ENCODE data around the gene MARK3.

MARK3 gene

GRCh38 chr14:103535891-103536565 lies 150.8 kb downstream of the MARK3 start:
- DNase-seq (ENCODE audit: low read depth in 3 of 3): no peak

- DNase-seq (ENCODE audit: low read depth in 3 of 3): no peak
These were observed 151.5 kb downstream of the MARK3 start for GRCh38 chr14:103536693-103537092.

GRCh38 chr14:103537175-103537990 lies 152.2 kb downstream of the MARK3 start:
- DNase-seq (ENCODE audit: low read depth in 3 of 3): no peak

GRCh38 chr14:103538291-103539055 lies 153.3 kb downstream of the MARK3 start:
- DNase-seq (ENCODE audit: low read depth in 3 of 3): no peak

GRCh38 chr14:103539056-103539825 lies 154.0 kb downstream of the MARK3 start:
- DNase-seq (ENCODE audit: low read depth in 3 of 3): no peak

- DNase-seq (ENCODE audit: low read depth in 3 of 3): no peak
These were observed 155.8 kb downstream of the MARK3 start for GRCh38 chr14:103540821-103541708.

GRCh38 chr14:103541709-103542604 lies 156.7 kb downstream of the MARK3 start:
- no peak for DNase-seq (ENCODE audit: low read depth in 3 of 3)

GRCh38 chr14:103542605-103543088 lies 157.4 kb downstream of the MARK3 start:
- no peak for DNase-seq (ENCODE audit: low read depth in 3 of 3)

GRCh38 chr14:103543140-103543539 lies 157.9 kb downstream of the MARK3 start:
- DNase-seq (ENCODE audit: low read depth in 3 of 3): no peak

GRCh38 chr14:103543721-103544387 lies 158.6 kb downstream of the MARK3 start:
- no peak for DNase-seq (ENCODE audit: low read depth in 3 of 3)

GRCh38 chr14:103544388-103545218 lies 159.4 kb downstream of the MARK3 start:
- DNase-seq (ENCODE audit: low read depth in 3 of 3): no peak

GRCh38 chr14:103545219-103545914 lies 160.2 kb downstream of the MARK3 start:
- DNase-seq (ENCODE audit: low read depth in 3 of 3): no peak

- DNase-seq (ENCODE audit: low read depth in 3 of 3): no peak
These were observed 160.9 kb downstream of the MARK3 start for GRCh38 chr14:103545915-103546651.

- peak; percentile 55 to 64 (median 64) for DNase-seq (ENCODE audit: low read depth in 3 of 3)
These were observed 161.6 kb downstream of the MARK3 start for GRCh38 chr14:103546652-103547454.

GRCh38 chr14:103547455-103547940 lies 162.3 kb downstream of the MARK3 start:
- no peak for DNase-seq (ENCODE audit: low read depth in 3 of 3)
